Cardiac fibroblast (primary cell): ENCODE results near the gene VEGFA.
"Not testable (repeated sequence)": the region's sequence is repeated elsewhere in the genome, so short reads cannot be mapped to it uniquely, and the experiment has no call there.

ENCODE experiments used
- DNase-seq, 2 donors: peaks; one replicate each; pipeline versions ENCODE4 v3.0.0 to v3.0.0-alpha.2; 2010; ENCODE audit warnings: low read depth in 2 of 2
- H3K4me3 ChIP-seq, 2 donors: replicated peaks in 1 of 2; 1 replicate in 1 of 2; 2 replicates in 1 of 2; pipeline ENCODE4 v1.5.1; 2011; ENCODE audit warnings: low read depth in 2 of 2, low read length in 2 of 2, mild to moderate bottlenecking in 2 of 2, moderate library complexity in 1 of 2
- TF ChIP-seq, protein P1 (sequence below): IDR thresholded peaks from one replicate; pipeline ENCODE4 v1.5.1; 2011; ENCODE audit warnings: low read depth, mild to moderate bottlenecking, low read length, inconsistent platforms

VEGFA gene

DNA sequence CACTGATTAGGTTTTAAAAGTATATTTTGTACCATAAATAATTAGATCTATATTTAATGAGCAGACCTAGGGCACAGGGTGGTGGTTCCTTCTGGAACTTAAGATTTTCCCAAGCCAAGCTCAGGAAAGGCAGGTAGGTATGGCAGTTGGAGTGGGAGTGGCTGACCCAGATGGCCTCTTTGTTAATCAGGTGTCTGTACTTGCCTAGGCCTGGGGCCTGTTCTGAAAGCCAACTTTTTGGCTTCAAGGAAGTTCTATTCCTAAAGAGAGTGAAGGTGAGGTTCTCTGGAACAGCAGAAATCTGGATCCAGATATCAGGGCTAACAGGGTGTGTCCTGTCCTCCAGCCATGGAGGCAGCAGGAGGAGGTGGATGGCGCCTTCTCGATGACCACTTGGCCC, 44.9 kb downstream of the VEGFA start:
- TF ChIP-seq, protein P1, sequence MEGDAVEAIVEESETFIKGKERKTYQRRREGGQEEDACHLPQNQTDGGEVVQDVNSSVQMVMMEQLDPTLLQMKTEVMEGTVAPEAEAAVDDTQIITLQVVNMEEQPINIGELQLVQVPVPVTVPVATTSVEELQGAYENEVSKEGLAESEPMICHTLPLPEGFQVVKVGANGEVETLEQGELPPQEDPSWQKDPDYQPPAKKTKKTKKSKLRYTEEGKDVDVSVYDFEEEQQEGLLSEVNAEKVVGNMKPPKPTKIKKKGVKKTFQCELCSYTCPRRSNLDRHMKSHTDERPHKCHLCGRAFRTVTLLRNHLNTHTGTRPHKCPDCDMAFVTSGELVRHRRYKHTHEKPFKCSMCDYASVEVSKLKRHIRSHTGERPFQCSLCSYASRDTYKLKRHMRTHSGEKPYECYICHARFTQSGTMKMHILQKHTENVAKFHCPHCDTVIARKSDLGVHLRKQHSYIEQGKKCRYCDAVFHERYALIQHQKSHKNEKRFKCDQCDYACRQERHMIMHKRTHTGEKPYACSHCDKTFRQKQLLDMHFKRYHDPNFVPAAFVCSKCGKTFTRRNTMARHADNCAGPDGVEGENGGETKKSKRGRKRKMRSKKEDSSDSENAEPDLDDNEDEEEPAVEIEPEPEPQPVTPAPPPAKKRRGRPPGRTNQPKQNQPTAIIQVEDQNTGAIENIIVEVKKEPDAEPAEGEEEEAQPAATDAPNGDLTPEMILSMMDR, result no peak
- no peak for DNase-seq
- no peak overlapping the region for H3K4me3 ChIP-seq

DNA sequence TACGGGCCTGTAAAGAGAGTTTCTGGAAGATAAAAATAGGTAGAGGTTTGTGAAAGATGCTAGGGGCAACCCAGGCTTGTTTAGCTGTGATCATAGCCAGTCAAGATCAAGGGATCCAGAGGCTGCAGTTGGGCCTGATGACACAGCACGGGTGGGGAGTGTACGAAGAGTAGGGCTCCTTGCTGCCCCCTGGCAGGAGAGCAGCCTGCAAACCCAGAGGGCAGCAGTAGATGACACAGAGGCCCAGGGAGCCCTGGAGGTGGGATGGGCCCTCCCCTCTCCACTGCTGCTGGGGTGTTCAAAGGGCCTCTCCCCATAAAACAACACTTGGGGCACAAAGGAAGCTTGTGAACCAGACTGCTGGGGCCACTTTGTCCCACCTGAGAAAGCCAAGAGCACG, 47.2 kb downstream of the VEGFA start:
- TF ChIP-seq, protein P1, result peak; percentile 37
- peak in 1 of 2 donors; percentile 37 for DNase-seq
- no peak overlapping the region for H3K4me3 ChIP-seq

DNA sequence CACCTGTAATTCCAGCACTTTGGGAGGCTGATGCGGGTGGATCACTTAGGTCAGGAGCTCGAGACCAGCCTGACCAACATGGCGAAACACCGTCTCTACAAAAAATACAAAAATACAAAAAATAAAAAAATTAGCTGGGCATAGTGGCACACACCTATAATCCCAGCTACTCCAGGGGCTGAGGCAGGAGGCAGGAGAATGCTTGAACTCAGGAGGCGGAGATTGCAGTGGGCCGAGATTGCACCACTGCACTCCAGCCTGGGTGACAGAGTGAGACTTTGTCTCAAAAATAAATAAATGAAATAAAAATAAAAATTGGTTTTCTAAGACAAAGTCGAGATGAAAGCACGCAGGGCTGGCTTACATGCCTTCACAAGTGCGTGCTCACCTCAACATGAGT, 49.0 kb downstream of the VEGFA start:
- not testable (repeated sequence) for H3K4me3 ChIP-seq, DNase-seq

DNA sequence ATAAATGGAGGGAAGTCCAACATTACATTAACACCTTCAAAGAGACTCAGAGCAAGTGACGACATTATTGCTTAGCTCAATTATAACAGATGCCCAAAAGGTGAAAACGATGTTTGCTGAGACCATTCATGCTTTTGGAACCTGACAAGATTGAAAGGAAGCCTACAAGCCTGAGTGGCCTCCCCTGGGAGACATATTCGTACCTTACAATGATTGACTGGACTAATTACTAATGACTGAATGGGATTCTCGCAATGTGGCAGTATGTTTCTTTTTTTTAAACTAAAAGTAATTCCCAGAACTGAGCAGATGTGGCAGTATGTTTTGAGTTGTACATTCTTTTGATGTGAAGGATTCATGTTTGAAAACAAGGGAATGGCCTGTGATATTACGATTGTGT, 49.9 kb downstream of the VEGFA start:
- TF ChIP-seq, protein P1, result no peak

DNA sequence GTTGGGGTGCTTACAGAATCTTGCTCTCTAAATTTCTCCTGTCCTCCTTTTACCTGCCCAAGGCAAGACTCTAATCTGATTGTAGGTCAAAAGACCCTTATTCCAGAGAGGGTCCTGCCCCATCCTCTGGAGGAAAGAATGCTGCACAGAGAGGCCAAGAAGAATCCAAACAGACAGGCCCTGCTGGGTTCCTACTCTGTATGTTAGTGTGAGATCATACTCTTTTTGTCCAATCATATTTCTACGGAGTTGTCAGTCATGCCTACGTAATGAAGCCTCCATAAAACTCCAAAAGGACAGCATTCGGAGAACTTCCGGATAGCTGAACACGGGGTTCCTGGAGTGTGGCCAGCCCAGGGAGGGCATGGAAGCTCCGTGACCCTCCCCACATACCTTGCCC, 50.5 kb downstream of the VEGFA start:
- no peak overlapping the region for H3K4me3 ChIP-seq
- no peak for DNase-seq
- TF ChIP-seq, protein P1, result no peak

More for the DNA sequence above, 49.9 kb downstream of the VEGFA start:
- DNase-seq, result no peak
- H3K4me3 ChIP-seq, result no peak overlapping the region

DNA sequence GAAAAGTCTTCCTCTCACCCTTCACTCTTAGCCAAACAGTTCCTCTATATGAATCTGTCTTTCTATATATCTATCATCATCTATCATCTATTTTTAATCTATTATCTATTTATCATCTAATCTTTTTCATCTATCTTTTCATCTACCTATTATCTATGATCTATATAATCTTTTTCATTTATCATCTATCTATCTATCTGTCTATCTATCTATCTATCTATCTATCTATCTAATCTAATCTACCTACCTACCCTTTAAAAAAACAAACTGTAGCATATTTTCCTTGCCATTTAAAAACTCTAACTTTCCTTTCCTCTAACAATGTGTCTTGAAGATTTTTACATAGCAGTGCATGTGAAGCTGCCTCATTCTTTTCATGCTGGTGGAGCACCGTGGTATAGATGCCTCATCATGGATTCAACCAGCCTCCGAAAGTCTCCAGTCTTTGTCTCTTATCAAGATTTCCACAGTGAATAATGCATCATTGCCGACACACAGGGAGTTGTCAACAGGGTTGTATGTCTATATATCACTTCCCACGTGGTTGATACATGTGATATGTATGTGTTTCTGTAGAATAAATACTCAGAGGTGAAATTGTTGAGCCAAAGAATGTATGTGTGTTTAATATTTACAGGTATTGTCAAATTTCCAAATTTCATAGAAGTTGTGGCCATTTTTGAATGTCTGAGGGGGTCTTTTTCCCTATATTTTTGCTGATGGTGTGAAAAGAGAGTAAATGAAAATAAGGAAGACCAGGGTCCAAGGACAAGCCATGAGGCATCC, 51.3 kb downstream of the VEGFA start:
- TF ChIP-seq, protein P1, result no peak
- no peak for DNase-seq
- H3K4me3 ChIP-seq, result no peak overlapping the region

DNA sequence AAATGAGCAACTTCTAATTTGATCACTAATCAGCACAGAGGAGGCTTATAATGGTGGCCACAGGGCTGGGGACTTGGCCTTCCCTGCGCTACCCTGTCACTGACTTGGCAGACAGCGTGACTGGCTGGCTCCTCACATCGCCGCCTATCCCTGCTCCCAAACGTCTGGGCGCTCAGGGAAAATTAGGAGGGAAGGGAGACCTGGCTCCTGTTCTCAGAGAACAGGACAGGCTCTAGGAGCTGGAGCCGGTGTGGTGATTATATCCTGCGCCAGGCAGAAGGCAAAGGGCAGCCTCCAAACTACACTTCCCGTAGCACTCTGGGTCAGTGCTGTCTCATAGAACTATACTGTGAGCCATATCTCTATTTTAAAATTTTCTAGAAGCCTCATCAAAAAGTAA, 53.4 kb downstream of the VEGFA start:
- no peak for DNase-seq
- no peak overlapping the region for H3K4me3 ChIP-seq
- TF ChIP-seq, protein P1, result no peak
